Adipocyte (in vitro differentiated cells): ENCODE measurements around the gene SLX4IP.

Experiments
- DNase-seq: peaks from one replicate; pipeline ENCODE4 v3.0.0-alpha.2; 2015; ENCODE audit warnings: low read depth
- H3K27me3 ChIP-seq: replicated peaks from 2 replicates; pipeline ENCODE4 v1.7.0; 2013; ENCODE audit warnings: mild to moderate bottlenecking, low read length, moderate library complexity; ENCODE audit not compliant: control insufficient read depth, insufficient read depth
- H3K36me3 ChIP-seq: 2 replicates; pipeline ENCODE4 v1.7.0; 2013; ENCODE audit warnings: low read length, mild to moderate bottlenecking, moderate library complexity; ENCODE audit not compliant: control insufficient read depth, insufficient read depth, severe bottlenecking
- H3K4me1 ChIP-seq: 2 replicates; pipeline ENCODE4 v1.7.0; 2013; ENCODE audit warnings: mild to moderate bottlenecking, low read length, moderate library complexity; ENCODE audit not compliant: control insufficient read depth, insufficient read depth
- H3K4me3 ChIP-seq: 2 replicates; pipeline ENCODE4 v1.7.0; 2013; ENCODE audit warnings: mild to moderate bottlenecking, low read length, moderate library complexity
- H3K9ac ChIP-seq: 2 replicates; pipeline ENCODE4 v1.7.0; 2013; ENCODE audit warnings: mild to moderate bottlenecking, low read length, moderate library complexity
- H3K9me3 ChIP-seq: 2 replicates; pipeline ENCODE4 v1.7.0; 2013; ENCODE audit warnings: mild to moderate bottlenecking, low read length, moderate library complexity; ENCODE audit not compliant: control insufficient read depth

The SLX4IP gene

GRCh38 chr20:10430000-10430466, 5.1 kb upstream of the SLX4IP start:
- H3K27me3 ChIP-seq: no peaks in the 10 kb centered on the region
- H3K4me1 ChIP-seq: peaks cover 16% of the 10 kb centered on the region
- no peak overlapping the region for H3K4me3 ChIP-seq
- H3K9ac ChIP-seq: no peak overlapping the region
- H3K9me3 ChIP-seq: no peaks in the 10 kb centered on the region
- no peak for DNase-seq
- peaks cover 6% of the 10 kb centered on the region for H3K36me3 ChIP-seq

GRCh38 chr20:10430704-10431103, 4.4 kb upstream of the SLX4IP start:
- H3K4me1 ChIP-seq: peaks cover 21% of the 10 kb centered on the region
- H3K4me3 ChIP-seq: no peak overlapping the region
- H3K36me3 ChIP-seq: peaks cover 6% of the 10 kb centered on the region
- DNase-seq: no peak
- no peak overlapping the region for H3K9ac ChIP-seq
- no peaks in the 10 kb centered on the region for H3K9me3 ChIP-seq
- no peaks in the 10 kb centered on the region for H3K27me3 ChIP-seq

- peak; percentile 45 for DNase-seq
- Histone ChIP-seq H3K27me3 (no peaks in the 10 kb centered on the region), H3K9me3 (no peaks in the 10 kb centered on the region), H3K36me3 (no peaks in the 10 kb centered on the region), H3K4me3 (no peak overlapping the region), H3K4me1 (peaks cover 21% of the 10 kb centered on the region), H3K9ac (no peak overlapping the region)
Measured at GRCh38 chr20:10432079-10432478, 3.0 kb upstream of the SLX4IP start.

GRCh38 chr20:10433014-10433622, 2.0 kb upstream of the SLX4IP start:
- H3K36me3 ChIP-seq: no peaks in the 10 kb centered on the region
- DNase-seq: no peak
- no peaks in the 10 kb centered on the region for H3K27me3 ChIP-seq
- H3K4me1 ChIP-seq: peaks cover 21% of the 10 kb centered on the region
- H3K4me3 ChIP-seq: peak overlapping the region; percentile 98
- no peaks in the 10 kb centered on the region for H3K9me3 ChIP-seq
- H3K9ac ChIP-seq: peak overlapping the region; percentile 99

DNA sequence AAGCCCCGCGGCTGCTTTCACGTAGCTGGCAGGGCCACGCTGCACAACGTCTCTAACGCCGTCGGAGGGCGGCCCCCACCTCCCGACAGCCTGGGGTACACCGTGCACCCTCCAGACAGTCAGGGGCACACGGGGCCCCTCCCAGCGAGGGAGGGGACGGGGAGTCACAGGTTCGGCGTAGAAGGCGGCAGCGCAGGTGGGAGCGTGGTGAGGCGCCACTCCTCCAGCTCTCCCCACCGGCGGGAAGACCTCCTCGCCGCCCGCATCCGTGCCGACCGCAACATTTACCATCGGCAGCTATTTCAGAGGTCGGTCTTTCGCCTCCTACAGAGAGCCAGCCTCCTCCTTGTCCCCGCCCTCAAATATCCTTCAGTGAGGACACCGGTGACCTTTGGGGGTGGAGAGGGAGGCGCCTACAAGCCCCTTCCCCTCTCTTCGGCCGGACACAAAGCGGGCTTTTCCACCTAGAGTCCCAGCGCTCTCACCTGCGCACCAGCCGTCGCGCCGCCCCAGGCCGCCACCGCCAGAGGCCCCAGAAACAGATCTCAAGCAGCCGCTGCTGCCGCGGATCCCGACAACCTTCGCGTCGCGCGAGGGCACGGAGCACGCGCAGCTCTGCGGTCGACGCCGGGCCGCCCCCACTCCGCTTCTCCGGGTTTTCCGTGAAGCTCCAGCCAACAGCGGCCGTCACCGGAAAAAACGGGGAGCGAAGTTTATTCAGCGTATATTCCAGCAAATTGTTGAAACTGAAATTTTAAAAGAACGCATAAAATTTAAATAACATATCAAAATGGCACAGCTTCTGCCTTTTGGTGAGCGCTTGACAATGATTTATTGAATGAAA, 1.3 kb upstream of the SLX4IP start, which contains the start of gene MKKS:
TSS of gene MKKS (minus strand) at position 600 of the 844 bp plus-strand sequence. CDS start 20,708 bp downstream, outside the sequence.
- H3K9me3 ChIP-seq: no peaks in the 10 kb centered on the region
- peak; percentile 97 for DNase-seq

DNA sequence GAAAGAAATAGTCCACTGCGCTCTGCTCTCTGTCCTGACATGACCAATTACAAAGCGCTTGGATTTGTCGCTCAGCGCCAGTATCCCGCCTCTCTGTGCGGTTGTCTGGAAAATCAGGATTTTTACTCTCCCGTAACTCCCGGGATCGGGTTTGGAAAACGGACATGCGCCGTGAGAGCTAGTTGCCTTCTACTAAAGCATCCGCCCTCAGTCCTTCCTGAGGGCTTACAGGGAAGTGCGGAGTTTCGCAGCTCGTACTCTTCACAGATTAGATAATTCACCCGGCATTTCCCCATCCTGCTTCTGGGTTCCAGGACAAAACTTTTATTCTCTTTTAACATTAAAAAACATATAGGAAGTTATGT, 656 bp upstream of the SLX4IP start:
- Histone ChIP-seq H3K4me3 (peak overlapping the region; percentile 98), H3K4me1 (peaks cover 21% of the 10 kb centered on the region), H3K27me3 (no peaks in the 10 kb centered on the region), H3K9ac (peak overlapping the region; percentile 99), H3K9me3 (no peaks in the 10 kb centered on the region), H3K36me3 (no peaks in the 10 kb centered on the region)
- peak; percentile 99 for DNase-seq

More for the DNA sequence above, 1.3 kb upstream of the SLX4IP start, which contains the start of gene MKKS:
- no peaks in the 10 kb centered on the region for H3K27me3 ChIP-seq
- H3K9ac ChIP-seq: peak within 1 kb of the TSS; percentile 99
- H3K4me3 ChIP-seq: peak within 1 kb of the TSS; percentile 98
- peaks cover 21% of the 10 kb centered on the region for H3K4me1 ChIP-seq
- no peaks in the 10 kb centered on the region for H3K36me3 ChIP-seq

DNA sequence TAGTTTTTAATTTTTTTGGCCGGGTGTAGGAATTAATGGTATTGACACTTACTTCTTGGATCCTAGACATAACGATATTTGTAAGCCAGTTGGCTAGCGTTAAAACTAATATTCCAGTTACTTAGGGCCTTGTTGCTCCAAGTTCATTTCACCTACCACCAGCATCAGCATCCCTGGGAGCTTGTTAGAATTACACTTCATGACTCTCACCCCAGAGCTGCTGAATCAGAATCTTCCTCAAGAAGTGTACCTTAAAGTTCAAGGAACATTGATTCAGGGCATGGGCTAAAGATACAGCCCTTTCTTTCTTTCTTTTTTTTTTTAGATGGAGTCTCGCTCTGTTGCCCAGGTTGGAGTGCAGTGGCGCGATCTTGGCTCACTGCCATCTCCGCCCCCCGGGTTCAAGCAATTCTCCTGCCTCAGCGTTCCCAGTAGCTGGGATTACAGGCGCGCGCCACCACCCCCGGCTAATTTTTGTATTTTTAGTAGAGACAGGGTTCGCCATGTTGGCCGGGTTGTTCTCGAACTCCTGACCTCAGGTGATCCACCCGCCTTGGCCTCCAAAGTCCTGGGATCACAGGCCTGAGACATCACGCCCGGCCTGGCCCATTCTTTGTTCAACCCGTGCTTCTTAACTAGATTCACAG, 1.1 kb downstream of the SLX4IP start:
- Histone ChIP-seq H3K4me1 (peaks cover 21% of the 10 kb centered on the region), H3K9ac (no peak overlapping the region), H3K4me3 (peak overlapping the region; percentile 98), H3K9me3 (no peaks in the 10 kb centered on the region), H3K27me3 (no peaks in the 10 kb centered on the region), H3K36me3 (no peaks in the 10 kb centered on the region)
- DNase-seq: no peak

GRCh38 chr20:10438217-10438616, 3.1 kb downstream of the SLX4IP start:
- Histone ChIP-seq H3K36me3 (no peaks in the 10 kb centered on the region), H3K9me3 (no peaks in the 10 kb centered on the region), H3K4me3 (no peak overlapping the region), H3K4me1 (peaks cover 10% of the 10 kb centered on the region), H3K27me3 (no peaks in the 10 kb centered on the region), H3K9ac (no peak overlapping the region)
- DNase-seq: no peak

DNA sequence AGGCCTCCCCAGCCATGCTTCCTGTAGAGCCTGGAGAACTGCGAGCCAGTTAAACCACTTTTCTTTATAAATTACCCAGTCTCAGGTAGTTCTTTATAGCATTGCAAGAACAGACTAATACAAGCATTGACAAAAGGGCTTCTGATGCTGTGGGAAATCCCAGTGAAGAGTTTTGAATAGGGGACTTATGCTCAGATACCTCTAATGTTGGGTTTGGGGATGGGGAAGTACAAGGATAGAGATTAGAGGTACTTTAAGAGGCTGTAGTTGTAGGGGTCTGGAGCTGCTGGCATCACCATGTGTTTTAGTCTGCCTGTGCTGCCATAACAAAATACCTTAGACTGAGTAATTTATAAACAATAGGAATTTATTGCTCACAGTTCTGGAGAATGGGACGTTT, 8.8 kb downstream of the SLX4IP start:
- H3K9me3 ChIP-seq: no peaks in the 10 kb centered on the region

GRCh38 chr20:10445758-10446157, 10.7 kb downstream of the SLX4IP start:
- H3K4me3 ChIP-seq: no peak overlapping the region
- no peak for DNase-seq
- H3K9ac ChIP-seq: no peak overlapping the region
- peaks cover 9% of the 10 kb centered on the region for H3K4me1 ChIP-seq
- H3K27me3 ChIP-seq: no peaks in the 10 kb centered on the region
- H3K9me3 ChIP-seq: no peaks in the 10 kb centered on the region
- no peaks in the 10 kb centered on the region for H3K36me3 ChIP-seq

More for the DNA sequence above, 8.8 kb downstream of the SLX4IP start:
- Histone ChIP-seq H3K36me3 (no peaks in the 10 kb centered on the region), H3K9ac (no peak overlapping the region), H3K4me1 (peaks cover 9% of the 10 kb centered on the region), H3K4me3 (no peak overlapping the region), H3K27me3 (no peaks in the 10 kb centered on the region)
- DNase-seq: no peak

DNA sequence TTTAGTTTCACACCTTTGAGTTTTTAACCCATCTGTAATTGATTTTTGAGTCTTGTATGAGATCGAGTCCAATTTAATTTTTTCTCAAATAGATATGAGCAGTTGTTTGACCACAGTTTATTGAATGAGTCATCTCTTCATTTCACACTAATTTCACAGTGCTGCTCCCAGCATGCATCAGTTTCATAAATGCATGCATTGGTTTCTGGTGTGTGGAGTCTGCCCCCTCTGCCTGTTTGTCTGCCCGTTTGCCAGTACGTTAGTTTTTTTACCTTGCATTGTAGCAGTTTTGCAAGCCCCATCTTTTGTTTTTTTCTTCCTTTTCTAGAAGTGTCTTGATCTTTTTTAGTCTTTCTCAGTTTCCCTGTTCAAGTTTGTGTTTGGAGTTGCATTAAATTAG, 11.9 kb downstream of the SLX4IP start:
- peak; percentile 82 for DNase-seq
- Histone ChIP-seq H3K9ac (peak overlapping the region; percentile 62), H3K9me3 (no peaks in the 10 kb centered on the region), H3K4me1 (peaks cover 9% of the 10 kb centered on the region), H3K4me3 (peak overlapping the region; percentile 63), H3K36me3 (no peaks in the 10 kb centered on the region), H3K27me3 (no peaks in the 10 kb centered on the region)
